ENCODE results near the gene AATK.

- TF ChIP-seq, protein P1, sequence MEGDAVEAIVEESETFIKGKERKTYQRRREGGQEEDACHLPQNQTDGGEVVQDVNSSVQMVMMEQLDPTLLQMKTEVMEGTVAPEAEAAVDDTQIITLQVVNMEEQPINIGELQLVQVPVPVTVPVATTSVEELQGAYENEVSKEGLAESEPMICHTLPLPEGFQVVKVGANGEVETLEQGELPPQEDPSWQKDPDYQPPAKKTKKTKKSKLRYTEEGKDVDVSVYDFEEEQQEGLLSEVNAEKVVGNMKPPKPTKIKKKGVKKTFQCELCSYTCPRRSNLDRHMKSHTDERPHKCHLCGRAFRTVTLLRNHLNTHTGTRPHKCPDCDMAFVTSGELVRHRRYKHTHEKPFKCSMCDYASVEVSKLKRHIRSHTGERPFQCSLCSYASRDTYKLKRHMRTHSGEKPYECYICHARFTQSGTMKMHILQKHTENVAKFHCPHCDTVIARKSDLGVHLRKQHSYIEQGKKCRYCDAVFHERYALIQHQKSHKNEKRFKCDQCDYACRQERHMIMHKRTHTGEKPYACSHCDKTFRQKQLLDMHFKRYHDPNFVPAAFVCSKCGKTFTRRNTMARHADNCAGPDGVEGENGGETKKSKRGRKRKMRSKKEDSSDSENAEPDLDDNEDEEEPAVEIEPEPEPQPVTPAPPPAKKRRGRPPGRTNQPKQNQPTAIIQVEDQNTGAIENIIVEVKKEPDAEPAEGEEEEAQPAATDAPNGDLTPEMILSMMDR (IDR thresholded peaks at IDR 0.05) = no peak
- no peak for TF ChIP-seq POLR2A (IDR thresholded peaks at IDR 0.05)
These were observed 71.3 kb downstream of the AATK start for GRCh38 chr17:81094509-81095382.
